8988T (cell line): ENCODE results near the gene KRTAP3-3.

Source experiments
- DNase-seq: peaks from one replicate; pipeline ENCODE4 v3.0.0; 2011

KRTAP3-3 gene

DNA sequence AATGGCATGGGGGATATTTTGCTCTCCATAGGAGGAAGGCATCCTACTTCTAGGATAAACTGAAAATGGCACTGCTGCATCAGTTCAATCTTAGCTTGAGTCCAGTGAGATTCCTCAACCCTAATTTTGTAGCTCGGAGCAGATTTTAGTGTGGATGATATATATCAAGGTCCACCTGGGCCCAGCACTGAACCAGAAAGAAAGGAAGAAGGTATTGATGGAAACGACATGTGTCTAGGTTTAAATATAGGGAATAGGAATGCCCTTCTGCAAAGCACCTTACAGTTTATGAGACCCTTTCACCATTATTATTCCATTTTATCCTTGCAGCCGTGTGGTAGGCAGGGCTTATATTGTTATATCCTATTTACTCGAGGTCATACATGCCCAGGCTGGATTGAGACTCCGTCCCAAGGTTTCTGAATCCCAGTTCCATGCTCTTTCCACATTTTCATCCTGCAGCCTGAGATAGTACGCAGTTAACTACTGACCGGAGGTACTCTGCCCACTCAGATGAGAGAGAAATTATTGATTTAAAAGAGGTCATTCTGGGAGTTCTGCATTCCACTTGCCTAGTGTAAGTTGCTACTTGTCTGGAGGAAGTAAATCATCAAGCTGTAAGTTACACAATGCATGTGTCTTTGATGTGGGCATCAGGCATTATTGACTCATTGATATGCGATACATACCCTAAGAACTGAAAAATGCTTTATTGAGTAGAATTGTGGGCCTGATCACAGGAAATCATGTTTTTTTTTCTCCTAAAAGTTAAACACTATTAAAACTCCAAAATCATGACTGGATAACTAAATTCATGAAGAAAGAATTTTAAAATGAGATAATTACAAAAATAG is 37.3 kb downstream of the KRTAP3-3 start:
- no peak for DNase-seq

DNA sequence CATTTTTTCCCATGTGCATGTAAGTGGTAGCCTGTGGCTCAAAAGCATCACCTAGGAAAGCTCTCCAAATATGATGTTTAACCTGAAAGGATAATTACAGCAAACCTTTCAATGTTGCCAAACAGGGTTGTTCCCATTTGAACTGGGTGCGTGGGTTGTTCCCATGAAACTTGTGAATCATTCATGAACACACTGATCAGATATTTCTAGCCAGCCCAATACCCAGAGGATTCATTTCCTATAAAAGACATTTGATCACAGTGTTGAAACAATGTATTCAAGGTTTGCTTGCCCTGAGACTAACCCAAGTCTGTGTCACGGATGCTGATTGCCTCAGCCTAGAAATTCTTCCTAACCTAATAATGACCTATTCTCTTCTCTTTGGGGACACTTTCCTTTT is 40.1 kb downstream of the KRTAP3-3 start:
- no peak for DNase-seq

DNA sequence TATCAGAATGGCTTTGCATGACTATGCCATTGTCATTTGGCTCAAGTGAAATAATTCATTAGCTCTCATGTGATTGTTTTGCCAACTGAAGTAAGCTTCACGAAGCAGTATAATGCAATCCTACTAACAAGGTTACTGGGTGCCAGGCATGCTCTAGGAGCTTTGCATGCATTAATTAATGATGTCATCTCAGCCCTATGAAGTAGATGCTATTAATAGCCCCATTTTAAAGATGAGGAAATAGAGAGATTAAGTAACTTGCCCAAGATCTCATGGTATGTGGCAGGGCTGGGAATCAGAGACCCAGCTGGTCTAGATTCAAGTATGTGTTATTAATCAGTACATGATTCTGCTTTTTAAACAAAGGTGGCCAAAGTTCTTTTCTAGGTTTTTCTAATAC is 41.3 kb downstream of the KRTAP3-3 start:
- no peak for DNase-seq

DNA sequence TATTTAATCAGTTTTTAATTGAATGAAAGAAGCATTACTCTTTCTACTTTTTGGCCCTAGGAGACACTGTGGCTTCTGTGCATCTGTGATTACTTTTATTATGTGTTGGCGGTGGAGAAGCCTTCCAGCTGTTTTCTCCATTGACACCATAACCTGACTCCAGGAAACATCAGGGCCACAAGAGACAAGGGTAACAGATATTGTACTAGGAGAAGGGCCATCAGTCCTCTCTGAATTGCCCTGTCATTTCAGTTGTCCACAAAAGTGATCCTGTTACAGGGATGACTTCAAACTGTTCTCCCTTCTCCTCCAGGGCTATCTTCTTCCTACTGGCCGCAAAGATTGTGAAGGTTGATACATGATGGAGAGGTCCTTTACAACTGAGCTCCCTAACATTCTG is 41.8 kb downstream of the KRTAP3-3 start:
- DNase-seq = no peak

DNA sequence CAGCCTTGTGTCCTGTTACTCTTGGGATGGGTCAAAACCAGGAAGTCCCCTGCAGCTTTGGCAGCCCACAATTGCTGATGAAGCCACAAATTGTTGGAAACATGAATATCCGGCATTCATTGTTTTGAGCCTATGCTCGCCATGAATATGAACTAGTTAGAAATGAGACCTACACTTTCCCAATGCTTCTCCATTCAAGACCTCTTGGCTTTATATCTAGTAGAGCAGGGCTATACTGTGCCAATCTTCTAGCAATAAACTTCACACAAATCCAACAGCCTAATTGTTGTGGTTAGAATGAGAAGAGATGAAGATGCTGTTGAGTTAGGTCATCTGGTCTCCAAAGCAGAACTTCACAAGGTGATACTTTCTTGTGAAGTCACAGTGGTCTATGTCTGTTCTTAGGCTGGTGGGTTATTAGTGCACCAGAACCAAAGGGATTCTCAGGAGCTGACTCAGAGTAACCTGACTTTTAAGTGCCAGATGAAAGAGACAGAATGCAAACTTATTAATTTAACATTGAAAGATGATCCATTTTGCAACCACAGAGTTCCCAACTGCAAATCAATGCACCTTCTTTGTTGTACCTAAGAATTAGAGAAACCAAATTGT is 42.8 kb downstream of the KRTAP3-3 start:
- DNase-seq = no peak

DNA sequence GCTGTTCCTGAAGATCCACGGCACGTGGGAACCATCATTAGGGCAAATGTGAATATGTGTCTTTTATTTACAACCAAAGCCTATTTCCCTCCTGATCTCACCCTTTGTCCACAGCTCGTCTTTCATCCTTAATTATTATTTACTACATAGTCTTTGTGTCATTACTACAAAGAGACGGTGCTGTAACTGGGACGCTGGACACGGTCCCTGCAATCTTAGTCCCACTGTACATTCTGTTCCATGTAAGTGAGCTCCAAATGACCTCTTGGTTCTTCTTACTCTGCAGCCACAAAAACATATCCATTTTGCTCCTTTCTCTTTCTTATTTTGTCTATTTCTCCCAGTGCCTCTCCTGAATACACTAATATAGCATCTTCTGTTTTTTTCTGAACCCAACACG is 43.8 kb downstream of the KRTAP3-3 start:
- no peak for DNase-seq

DNA sequence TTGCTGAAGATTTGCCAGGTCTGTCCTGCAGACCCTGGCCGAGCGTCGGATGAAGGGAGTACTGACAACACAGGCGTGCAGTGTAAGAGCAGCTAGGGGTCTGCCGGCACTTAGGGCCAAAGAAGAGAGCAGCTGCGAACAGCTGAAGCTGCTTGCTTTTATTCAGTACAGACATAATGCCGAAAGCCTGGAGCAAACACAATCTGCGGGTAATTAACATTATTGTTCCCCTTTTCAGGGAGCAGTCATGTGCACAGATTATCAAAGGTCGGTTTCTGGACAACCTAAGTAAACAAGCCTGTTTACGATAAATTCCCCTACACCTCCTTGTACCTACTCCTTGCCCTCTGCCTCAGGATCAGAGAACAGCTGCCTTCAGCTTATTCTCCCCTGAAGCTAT is 44.5 kb downstream of the KRTAP3-3 start:
- DNase-seq = no peak

DNA sequence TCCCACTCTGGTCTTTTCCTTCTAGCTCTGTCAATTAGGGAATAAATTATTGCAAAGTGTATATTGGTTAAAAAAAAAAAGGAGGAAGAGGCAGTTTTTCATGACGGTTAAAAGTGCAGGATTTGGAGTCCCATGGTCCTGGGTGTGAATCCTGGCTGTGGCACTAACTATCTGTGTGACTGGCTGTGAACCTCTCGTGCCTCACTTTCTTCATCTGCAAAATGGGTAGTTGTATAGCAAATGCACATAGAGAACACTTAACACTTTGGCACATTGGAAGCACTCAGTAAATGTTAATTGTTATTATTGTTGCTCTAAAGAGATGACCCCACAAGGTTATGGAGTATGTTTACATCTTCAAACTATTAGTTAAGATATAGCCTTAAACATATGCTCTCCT is 46.0 kb downstream of the KRTAP3-3 start:
- DNase-seq = no peak

DNA sequence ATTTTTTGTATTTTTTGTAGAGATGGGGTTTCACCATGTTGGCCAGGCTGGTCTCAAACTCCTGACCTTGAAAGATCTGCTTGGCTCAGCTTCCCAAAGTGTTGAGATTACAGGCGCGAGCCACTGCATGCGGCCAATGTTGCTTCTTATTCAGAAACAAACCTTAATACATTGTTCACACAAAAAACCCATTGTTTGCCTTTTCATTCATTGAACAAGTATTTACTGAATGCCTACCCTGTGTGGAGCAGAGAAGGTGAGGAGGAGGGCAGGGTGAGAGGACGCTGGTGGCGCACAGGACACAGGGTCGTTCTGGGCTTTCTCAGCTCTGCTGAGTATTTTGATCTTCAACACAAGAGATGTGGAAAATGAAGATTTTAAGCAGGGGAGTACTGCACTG is 48.5 kb downstream of the KRTAP3-3 start:
- DNase-seq = no peak

DNA sequence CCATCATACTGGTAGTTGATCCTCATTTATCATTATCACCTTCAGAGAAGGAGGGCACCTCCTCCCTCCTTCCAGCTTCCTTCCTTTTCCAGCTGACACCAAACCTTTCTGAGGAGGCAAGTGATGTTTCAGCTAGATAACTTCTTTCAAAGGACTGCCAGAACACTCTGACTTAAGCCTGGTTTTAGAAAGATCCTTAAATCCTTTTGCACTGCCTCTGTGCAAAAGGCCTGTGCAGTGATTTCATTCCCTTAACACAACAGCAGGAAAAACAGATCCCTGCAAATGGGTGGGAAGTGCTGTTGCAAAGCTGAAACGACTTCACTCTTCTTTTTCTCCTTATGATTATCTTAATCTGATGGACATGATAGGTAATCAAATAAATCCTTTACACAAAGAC is 49.4 kb downstream of the KRTAP3-3 start:
- no peak for DNase-seq
